Measurements from ENCODE around the gene SLC8B1. TPM values are rescaled to one million over a fixed set of nuclear protein-coding genes. Genes with fewer than 3 reads are reported as not detected.

The SLC8B1 gene
- total and polyA plus RNA-seq, 2 donors (not counting 3 experiments of a cell fraction or from before 2014, with no cell fraction given), result 29.9 to 45.4 TPM

GRCh38 chr12:113373969-113374368 is 39.1 kb upstream of the SLC8B1 start:
- intact Hi-C loops (cut with micrococcal nuclease) (no loop called here), dilution Hi-C loops (cut with MboI; ENCODE audit: extremely low pct_ligation_motif_present, low sequenced_read_pairs) (no loop called here)
- Histone ChIP-seq H3K4me1 (ENCODE audit: control insufficient read depth, extremely low read depth, insufficient read depth, low read length) (no peaks in the 10 kb centered on the region), H2AFZ (ENCODE audit: low read depth, low read length) (no peak overlapping the region), H3K4me2 (ENCODE audit: insufficient read depth, low read length) (no peak overlapping the region), H3K27ac (ENCODE audit: insufficient read depth, low read depth, low read length) (no peak overlapping the region), H3K4me3 (replicated peaks in 1 of 3; ENCODE audit: insufficient read depth in 1 of 3, low read depth in 1 of 3, low read length in 3 of 3) (no peak overlapping the region), H4K20me1 (replicated peaks; ENCODE audit: control insufficient read depth, extremely low read depth, insufficient read depth, low read length) (no peaks in the 10 kb centered on the region), H3K27me3 (ENCODE audit: control insufficient read depth in 2 of 2, insufficient read depth in 2 of 2, low read length in 2 of 2) (no peaks in the 10 kb centered on the region), H3K9me3 (replicated peaks; ENCODE audit: control insufficient read depth, insufficient read depth, low read length) (no peaks in the 10 kb centered on the region), H3K9ac (replicated peaks; ENCODE audit: extremely low read depth, insufficient read depth, low read length) (no peak overlapping the region), H3K79me2 (ENCODE audit: control insufficient read depth, insufficient read depth, low read length) (no peaks in the 10 kb centered on the region), H3K9me1 (replicated peaks; ENCODE audit: control insufficient read depth, extremely low read depth, insufficient read depth, low read length) (no peaks in the 10 kb centered on the region), H3K36me3 (ENCODE audit: control insufficient read depth in 2 of 2, extremely low read depth in 1 of 2, insufficient read depth in 2 of 2, low read length in 2 of 2) (peaks cover 0 to 19% of the 10 kb centered on the region in 2 experiments)
- no peak for FAIRE-seq
- BruUV-seq (replicated peaks), result no TSS peak
- ChIA-PET POLR2A (no interaction called here), CTCF (no interaction called here)
- DNase-seq (ENCODE audit: low read depth, low spot score), result no peak
- no peak for TF ChIP-seq FOS (IDR thresholded peaks at IDR 0.05; ENCODE audit: borderline replicate concordance, insufficient read depth, low read length)
- no peak for TF ChIP-seq POLR2A (IDR thresholded peaks at IDR 0.05; ENCODE audit: low read depth, low read length)
- no peak for TF ChIP-seq MAX (IDR thresholded peaks at IDR 0.05; ENCODE audit: insufficient read depth, insufficient read length)
- no peak for TF ChIP-seq EZH2 (IDR thresholded peaks at IDR 0.05; ENCODE audit: borderline replicate concordance, low read depth, low read length, severe bottlenecking)
- no peak for TF ChIP-seq JUN (IDR thresholded peaks at IDR 0.05; ENCODE audit: borderline replicate concordance, insufficient read depth, insufficient read length, low read depth)
- no peak for TF ChIP-seq GATA2 (IDR thresholded peaks at IDR 0.05; ENCODE audit: insufficient read depth, insufficient read length, low read depth, low read length)
- no peak for TF ChIP-seq POLR2AphosphoS5 (IDR thresholded peaks at IDR 0.05; ENCODE audit: insufficient read depth, low read depth, low read length)
- no peak for TF ChIP-seq MYC (IDR thresholded peaks at IDR 0.05; ENCODE audit: low read depth, low read length)
- no peak for TF ChIP-seq CTCF (IDR thresholded peaks at IDR 0.05; ENCODE audit: extremely low read depth in 1 of 2, insufficient read depth in 1 of 2, low read depth in 1 of 2, low read length in 2 of 2)
